GM12878 (cell line): Measurements from ENCODE around the gene NPIPA3. TPM values are rescaled to one million over a fixed set of nuclear protein-coding genes. Genes with fewer than 3 reads are reported as not detected.
"Not testable (repeated sequence)": the region's sequence is repeated elsewhere in the genome, so short reads cannot be mapped to it uniquely, and the experiment has no call there.

Experiments used
- ATAC-seq: fragments of 200-7000 bp; cut with Tn5 transposase; 3 replicates; pipeline ENCODE4 v1.9.1; 2020; ENCODE audit warnings: mild to moderate bottlenecking, moderate library complexity
- Bru-seq: library from RNA; stranded (reverse); fragments of 400-500 nt; gene quantifications from one replicate; lab custom pipeline; 2021; lab: Mats Ljungman, UMichigan
- BruChase-seq, 2 experiments: library from RNA; stranded (reverse); fragments of 400-500 nt; gene quantifications; one replicate each; lab custom pipeline; 2021; lab: Mats Ljungman, UMichigan
- BruUV-seq: library from RNA; stranded (reverse); fragments of 400-500 nt; replicated peaks from 2 replicates; lab custom pipeline; 2021; lab: Mats Ljungman, UMichigan
- CTCF ChIA-PET: fragments of 300-600 bp; sonication (Branson Sonifier 250); formaldehyde crosslinking; extraction: SDS; loops from one replicate; lab custom pipeline; 2021; ENCODE audit warnings: inconsistent platforms; lab: Yijun Ruan, JAX
- POLR2A ChIA-PET: fragments of 350-600 bp; formaldehyde crosslinking; extraction: SDS; loops from one replicate; lab custom pipeline; 2021; ENCODE audit warnings: inconsistent platforms; lab: Charles Lee
- RAD21 ChIA-PET: fragments of 300-600 bp; sonication (Branson Sonifier 250); formaldehyde crosslinking; loops from one replicate; lab custom pipeline; 2023; ENCODE audit warnings: antibody characterized with exemption; ENCODE audit not compliant: unreplicated experiment; lab: Charles Lee
- SMC1A ChIA-PET: fragments of 300-600 bp; sonication (Branson Sonifier 250); formaldehyde crosslinking; loops from one replicate; lab custom pipeline; 2023; ENCODE audit not compliant: unreplicated experiment, uncharacterized antibody; lab: Charles Lee
- DNase-seq: peaks from one replicate; pipeline ENCODE4 v3.0.0-alpha.2; 2011; ENCODE audit warnings: low read depth, low spot score
- FAIRE-seq: peaks from 3 replicates; lab custom pipeline; 2011; peaks lifted over from hg19 to GRCh38; lab: Jason Lieb, UNC
- H2AFZ ChIP-seq: 2 replicates; pipeline ENCODE4 v1.6.0; 2011; ENCODE audit warnings: low read depth, low read length, control low read depth; ENCODE audit not compliant: control insufficient read depth
- H3K27ac ChIP-seq: 2 replicates; pipeline ENCODE4 v1.5.1; 2011; ENCODE audit warnings: control low read depth; ENCODE audit not compliant: control insufficient read depth, insufficient read depth
- H3K27me3 ChIP-seq, 2 experiments: replicated peaks in 1 of 2; 2 replicates each; pipeline versions ENCODE4 v1.6.0 to v1.6.1; 2011; ENCODE audit warnings: low read length in 1 of 2; ENCODE audit not compliant: control insufficient read depth in 2 of 2, insufficient read depth in 2 of 2
- H3K36me3 ChIP-seq, 2 experiments: 2 replicates each; pipeline ENCODE4 v1.5.1; 2011; ENCODE audit warnings: low read length in 1 of 2; ENCODE audit not compliant: control insufficient read depth in 2 of 2, insufficient read depth in 2 of 2
- H3K4me1 ChIP-seq: 2 replicates; pipeline ENCODE4 v1.6.1; 2011; ENCODE audit warnings: mild to moderate bottlenecking, low read length, moderate library complexity, mixed read lengths; ENCODE audit not compliant: control insufficient read depth, insufficient read depth
- H3K4me2 ChIP-seq: 2 replicates; pipeline ENCODE4 v1.6.0; 2011; ENCODE audit warnings: control low read depth; ENCODE audit not compliant: control insufficient read depth, insufficient read depth
- H3K4me3 ChIP-seq: fragments of 200-600 bp; sonication (generic); 2 replicates; pipeline ENCODE4 v1.5.1; 2016
- H3K79me2 ChIP-seq: 2 replicates; pipeline ENCODE4 v1.6.0; 2011; ENCODE audit warnings: low read length; ENCODE audit not compliant: control insufficient read depth, insufficient read depth
- H3K9ac ChIP-seq: 2 replicates; pipeline ENCODE4 v1.8.0; 2011; ENCODE audit warnings: low read length, control low read depth, mixed read lengths; ENCODE audit not compliant: control insufficient read depth, insufficient read depth
- H3K9me3 ChIP-seq: replicated peaks from 3 replicates; pipeline ENCODE4 v1.5.1; 2011; ENCODE audit warnings: mild to moderate bottlenecking, low read length; ENCODE audit not compliant: control insufficient read depth, insufficient read depth
- H4K20me1 ChIP-seq: 2 replicates; pipeline ENCODE4 v1.6.0; 2011; ENCODE audit not compliant: control insufficient read depth, insufficient read depth
- WGBS: methylation state at CpG from one replicate; pipeline ENCODE4 v1.1.6; 2016; ENCODE audit warnings: low lambda C conversion rate; ENCODE audit not compliant: insufficient replicate concordance, insufficient coverage; ENCODE audit errors: missing lambda C conversion rate; 5-methylcytosine and 5-hydroxymethylcytosine counted together
- in situ Hi-C: fragments of 300-500 bp; cut with MboI; formaldehyde crosslinking; loops from 9 replicates; pipeline ENCODE4 v1.14.3; 2018; ENCODE audit warnings: mixed read lengths
- intact Hi-C: fragments of 100-400 bp; cut with micrococcal nuclease; formaldehyde crosslinking; loops from one replicate; pipeline ENCODE4 v1.14.2; 2022; ENCODE audit not compliant: unreplicated experiment
- long read RNA-seq, 2 experiments: library from polyadenylated mRNA; unstranded; transcript quantifications; one replicate each; pipeline ENCODE4 v2.0.0, GENCODE V29; 2019 to 2020
- polyA minus RNA-seq, 3 experiments: library from RNA; depleted of rRNA, polyadenylated mRNA; stranded (reverse); fragments of >200 nt; gene quantifications; 2 replicates each; pipeline ENCODE4 v1.2.3, GENCODE V29; 2011
- polyA plus RNA-seq, 11 experiments: library from polyadenylated mRNA; depleted of rRNA in 4 of 11; unstranded in 6 of 11; stranded (reverse) in 5 of 11; fragments of >200 nt; fragmentation: Nextera tagmentation in 4 of 11; fragmentation: Illumina TruSeq in 1 of 11; extraction: Ambion mirVana in 4 of 11; extraction: Trizol in 1 of 11; gene quantifications; 1 replicate in 1 of 11; 2 replicates in 10 of 11; pipeline versions ENCODE4 v1.2.1 to v1.2.3, GENCODE V29; 2011 to 2016; ENCODE audit warnings: inconsistent platforms in 2 of 11, missing spikeins in 2 of 11, low read depth in 1 of 11
- total RNA-seq, 4 experiments: library from RNA; depleted of rRNA in 3 of 4; stranded (reverse); fragments of >200 nt in 3 of 4; fragmentation: Illumina TruSeq in 1 of 4; extraction: Trizol in 1 of 4; gene quantifications; 2 replicates each; pipeline versions ENCODE4 v1.2.1 to v1.2.3, GENCODE V29; 2013 to 2021

NPIPA3 gene
- total RNA-seq (2013; cell fraction: nucleolus; rRNA removed), result 1.7 TPM in 2 replicates
- total RNA-seq (2014; rRNA removed) (0.45 and 0.76 TPM in 2 replicates), total RNA-seq (2014; rRNA removed; fragmentation: Illumina TruSeq; extraction: Trizol) (1.2 and 1.4 TPM in 2 replicates), total RNA-seq (2021) (1.4 and 1.6 TPM in 2 replicates), polyA plus RNA-seq (2011; rRNA removed) (1.3 and 1.8 TPM in 2 replicates), polyA plus RNA-seq (2014; fragmentation: Illumina TruSeq; extraction: Trizol) (0.85 and 1.1 TPM in 2 replicates), polyA plus RNA-seq (2014; fragmentation: Nextera tagmentation; extraction: Ambion mirVana) (under 1 TPM; 0.37 to 0.42 TPM), polyA plus RNA-seq (2014; rRNA removed) (0.72 and 1.2 TPM in 2 replicates), polyA plus RNA-seq (2016; fragmentation: Nextera tagmentation; extraction: Ambion mirVana) (1 to 10 TPM in 1 of 2 experiments, not detected in 1; 1.2 TPM), polyA minus RNA-seq (2011; rRNA and poly(A)+ RNA removed) (not detected in 2 replicates), Bru-seq, nascent RNA (percentile 7 among the genes with signal in this experiment), BruChase-seq, experiment 1, labeled RNA remaining after a 6-hour chase (percentile 16 among the genes with signal in this experiment), BruChase-seq, experiment 2, labeled RNA remaining after a 2-hour chase (percentile 9 among the genes with signal in this experiment)
- 0.93 TPM for polyA plus RNA-seq (2011; ENCODE audit: low read depth)
- 0.10 and 0.25 TPM in 2 replicates for polyA plus RNA-seq (2011; cell fraction: cytosol; rRNA removed)
- 2.4 and 2.5 TPM in 2 replicates for polyA plus RNA-seq (2011; cell fraction: nucleus; rRNA removed)
- 1.7 and 2.3 TPM in 2 replicates for polyA plus RNA-seq (2012)
- not detected in 2 replicates for polyA minus RNA-seq (2011; cell fraction: cytosol; rRNA and poly(A)+ RNA removed)
- polyA minus RNA-seq (2011; cell fraction: nucleus; rRNA and poly(A)+ RNA removed), result not detected in 2 replicates
- long read RNA-seq, experiment 1, result 0 reads
- long read RNA-seq, experiment 2, result 0 reads

DNA sequence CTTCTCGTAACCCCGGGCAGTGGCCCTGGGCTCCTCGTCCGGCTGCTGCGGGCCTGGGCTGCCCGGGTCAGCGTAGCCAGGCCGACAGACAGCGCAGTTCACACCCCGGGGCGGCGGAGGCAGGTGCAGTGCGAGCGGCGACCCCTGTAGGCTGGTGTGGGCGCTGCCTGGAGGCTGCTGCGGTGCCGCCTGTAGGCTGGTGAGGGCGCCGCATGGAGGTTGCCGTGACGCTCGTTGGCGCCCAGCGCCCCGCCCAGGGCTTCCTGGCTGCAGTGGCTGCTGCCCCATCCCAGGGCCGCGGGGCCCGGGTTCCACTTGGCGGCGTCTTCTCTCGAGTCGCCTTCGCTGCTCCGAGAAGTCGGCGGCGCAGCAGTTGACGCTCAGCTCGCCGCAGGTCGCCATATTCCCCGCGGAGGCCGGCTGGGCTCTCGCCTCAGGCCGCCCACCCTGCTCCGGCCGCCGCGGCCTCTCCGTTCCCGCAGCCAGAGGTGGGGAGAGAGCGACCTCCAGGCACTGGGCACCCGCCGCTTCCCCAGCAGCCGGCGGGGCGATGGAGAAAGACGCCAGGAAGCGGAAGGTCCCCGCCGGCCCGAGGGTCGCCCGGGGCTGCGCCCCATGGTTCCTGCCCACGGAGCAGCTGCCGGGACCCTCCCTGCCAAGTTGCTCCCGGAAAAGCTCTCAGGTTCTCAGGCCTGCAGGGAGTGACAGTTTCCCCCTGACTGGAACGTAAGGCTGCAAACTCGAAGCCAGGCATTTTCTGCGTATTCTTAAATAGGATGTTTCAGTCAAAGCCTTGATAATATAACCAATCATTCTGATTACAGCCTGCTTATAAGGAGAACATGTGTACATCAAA lies at the start of gene NPIPA3:
Gene NPIPA3, plus strand, starts transcription at position 256 of the 856 bp plus-strand sequence. CDS start 5,533 bp downstream, outside the sequence.
- H3K4me1 ChIP-seq, CTCF ChIA-PET, H3K9ac ChIP-seq, BruUV-seq, H3K79me2 ChIP-seq, H3K4me3 ChIP-seq, in situ Hi-C loops, POLR2A ChIA-PET, H4K20me1 ChIP-seq, H3K4me2 ChIP-seq, H3K27me3 ChIP-seq, H2AFZ ChIP-seq, H3K27ac ChIP-seq, H3K36me3 ChIP-seq, DNase-seq, H3K9me3 ChIP-seq, intact Hi-C loops, RAD21 ChIA-PET, SMC1A ChIA-PET: not testable (repeated sequence)
- FAIRE-seq (peak; percentile 95), ATAC-seq (peak; percentile 99)
- no CpG with 5 or more reads among the region's 73 CpGs for WGBS
